Panc1 (cell line): ENCODE measurements around the gene ART1. TPM values are rescaled to one million over a fixed set of nuclear protein-coding genes. Genes with fewer than 3 reads are reported as not detected.

Experiments
- ATAC-seq: fragments of 200-7000 bp; cut with Tn5 transposase; 2 replicates; pipeline ENCODE4 v1.9.1; 2020; ENCODE audit warnings: mild to moderate bottlenecking, moderate library complexity
- BruUV-seq: library from RNA; stranded (reverse); fragments of 400-500 nt; replicated peaks from 2 replicates; lab custom pipeline; 2021; lab: Mats Ljungman, UMichigan
- CTCF ChIA-PET: fragments of 300-600 bp; sonication (Branson Sonifier 250); formaldehyde crosslinking; loops from one replicate; lab custom pipeline; 2022; ENCODE audit warnings: antibody characterized with exemption; lab: Charles Lee
- POLR2A ChIA-PET: fragments of 300-600 bp; sonication (Branson Sonifier 250); formaldehyde crosslinking; loops from one replicate; lab custom pipeline; 2022; ENCODE audit warnings: antibody characterized with exemption; lab: Charles Lee
- DNase-seq: peaks from one replicate; pipeline ENCODE4 v3.0.0-alpha.2; 2010; ENCODE audit warnings: low read depth, low spot score
- H3K27ac ChIP-seq: 2 replicates; pipeline ENCODE4 v1.5.1; 2011; ENCODE audit warnings: mild to moderate bottlenecking, low read length, inconsistent platforms
- H3K27me3 ChIP-seq: fragments of 200-500 bp; sonication (Bioruptor generic); 2 replicates; pipeline ENCODE4 v1.6.0; 2014; ENCODE audit warnings: low read length, inconsistent platforms; ENCODE audit not compliant: control insufficient read depth, insufficient read depth
- H3K36me3 ChIP-seq: fragments of 200-500 bp; sonication (Bioruptor generic); 2 replicates; pipeline ENCODE4 v1.5.1; 2014; ENCODE audit warnings: inconsistent platforms, mild to moderate bottlenecking, low read length, moderate library complexity; ENCODE audit not compliant: control insufficient read depth, insufficient read depth
- H3K4me1 ChIP-seq: 2 replicates; pipeline ENCODE4 v1.5.1; 2011; ENCODE audit warnings: inconsistent platforms, mild to moderate bottlenecking, low read length, moderate library complexity; ENCODE audit not compliant: control insufficient read depth, insufficient read depth
- H3K4me3 ChIP-seq, 2 experiments: 2 replicates each; pipeline ENCODE4 v1.5.1; 2011 to 2012; ENCODE audit warnings: low read depth in 2 of 2, low read length in 2 of 2, mild to moderate bottlenecking in 2 of 2, inconsistent platforms in 1 of 2, moderate library complexity in 1 of 2
- H3K9me3 ChIP-seq: fragments of 200-500 bp; sonication (Bioruptor generic); 2 replicates; pipeline ENCODE4 v1.5.1; 2014; ENCODE audit warnings: low read depth, mild to moderate bottlenecking, inconsistent platforms, low read length, moderate library complexity; ENCODE audit not compliant: control insufficient read depth, insufficient read depth
- POLR2AphosphoS5 ChIP-seq: IDR thresholded peaks from 2 replicates; pipeline ENCODE4 v1.6.1; 2012; ENCODE audit warnings: mild to moderate bottlenecking, low read depth, low read length, moderate library complexity
- SIN3A ChIP-seq: IDR thresholded peaks from 2 replicates; pipeline ENCODE4 v1.6.1; 2012; ENCODE audit warnings: low read depth, mild to moderate bottlenecking, low read length, moderate library complexity, borderline replicate concordance; ENCODE audit not compliant: insufficient read depth
- TCF7L2 ChIP-seq: IDR thresholded peaks from 2 replicates; pipeline ENCODE4 v1.6.1; 2011; ENCODE audit warnings: mild to moderate bottlenecking, low read depth, low read length, inconsistent platforms
- in situ Hi-C: cut with HindIII; loops from 2 replicates; pipeline ENCODE4 v1.10.0; 2016; ENCODE audit warnings: low sequenced_read_pairs, low pct_unique_long_range_greater_than_20kb
- intact Hi-C: fragments of 100-400 bp; cut with micrococcal nuclease; formaldehyde crosslinking; loops from one replicate; pipeline ENCODE4 v1.10.0; 2022; ENCODE audit not compliant: unreplicated experiment
- total RNA-seq: library from RNA; stranded (reverse); gene quantifications from one replicate; pipeline ENCODE4 v1.2.1, GENCODE V29; 2021; ENCODE audit not compliant: unreplicated experiment
- TF ChIP-seq, protein P1 (sequence below), 2 experiments: IDR thresholded peaks; 2 replicates each; pipeline ENCODE4 v1.6.1; 2011 to 2012; ENCODE audit warnings: low read depth in 2 of 2, control low read depth in 1 of 2, low read length in 1 of 2, mild to moderate bottlenecking in 1 of 2, moderate library complexity in 1 of 2; ENCODE audit not compliant: insufficient read depth in 1 of 2
- TF ChIP-seq, protein P2 (sequence below): fragments of 450-650 bp; IDR thresholded peaks from 2 replicates; pipeline ENCODE4 v1.5.1; 2017; ENCODE audit warnings: mild to moderate bottlenecking

ART1 gene
- total RNA-seq, 1 experiment from 2014 or later: not detected

GRCh38 chr11:3658252-3658651, 13.3 kb downstream of the ART1 start:
- peaks cover 15% of the 10 kb centered on the region for H3K27me3 ChIP-seq
- H3K9me3 ChIP-seq: no peaks in the 10 kb centered on the region
- no peak overlapping the region for H3K27ac ChIP-seq
- no peaks in the 10 kb centered on the region for H3K4me1 ChIP-seq
- no peak overlapping the region for H3K4me3 ChIP-seq
- ATAC-seq: peak; percentile 10; the same call in 1 of the 2 replicates
- no TSS peak for BruUV-seq
- intact Hi-C loops (no loop called here), in situ Hi-C loops (no loop called here)
- POLR2A ChIA-PET: interaction anchor here (0.7 kb wide), 2 partner anchors 144 to 416 kb away, joined by 7 to 16 read pairs; no protein-coding TSS in a partner anchor
- no peaks in the 10 kb centered on the region for H3K36me3 ChIP-seq
- DNase-seq: no peak
- TF ChIP-seq SIN3A (no peak), TCF7L2 (no peak), POLR2AphosphoS5 (no peak)
- TF ChIP-seq, protein P1, sequence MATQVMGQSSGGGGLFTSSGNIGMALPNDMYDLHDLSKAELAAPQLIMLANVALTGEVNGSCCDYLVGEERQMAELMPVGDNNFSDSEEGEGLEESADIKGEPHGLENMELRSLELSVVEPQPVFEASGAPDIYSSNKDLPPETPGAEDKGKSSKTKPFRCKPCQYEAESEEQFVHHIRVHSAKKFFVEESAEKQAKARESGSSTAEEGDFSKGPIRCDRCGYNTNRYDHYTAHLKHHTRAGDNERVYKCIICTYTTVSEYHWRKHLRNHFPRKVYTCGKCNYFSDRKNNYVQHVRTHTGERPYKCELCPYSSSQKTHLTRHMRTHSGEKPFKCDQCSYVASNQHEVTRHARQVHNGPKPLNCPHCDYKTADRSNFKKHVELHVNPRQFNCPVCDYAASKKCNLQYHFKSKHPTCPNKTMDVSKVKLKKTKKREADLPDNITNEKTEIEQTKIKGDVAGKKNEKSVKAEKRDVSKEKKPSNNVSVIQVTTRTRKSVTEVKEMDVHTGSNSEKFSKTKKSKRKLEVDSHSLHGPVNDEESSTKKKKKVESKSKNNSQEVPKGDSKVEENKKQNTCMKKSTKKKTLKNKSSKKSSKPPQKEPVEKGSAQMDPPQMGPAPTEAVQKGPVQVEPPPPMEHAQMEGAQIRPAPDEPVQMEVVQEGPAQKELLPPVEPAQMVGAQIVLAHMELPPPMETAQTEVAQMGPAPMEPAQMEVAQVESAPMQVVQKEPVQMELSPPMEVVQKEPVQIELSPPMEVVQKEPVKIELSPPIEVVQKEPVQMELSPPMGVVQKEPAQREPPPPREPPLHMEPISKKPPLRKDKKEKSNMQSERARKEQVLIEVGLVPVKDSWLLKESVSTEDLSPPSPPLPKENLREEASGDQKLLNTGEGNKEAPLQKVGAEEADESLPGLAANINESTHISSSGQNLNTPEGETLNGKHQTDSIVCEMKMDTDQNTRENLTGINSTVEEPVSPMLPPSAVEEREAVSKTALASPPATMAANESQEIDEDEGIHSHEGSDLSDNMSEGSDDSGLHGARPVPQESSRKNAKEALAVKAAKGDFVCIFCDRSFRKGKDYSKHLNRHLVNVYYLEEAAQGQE (IDR thresholded peaks at IDR 0.05; ENCODE audit: insufficient read depth in 1 of 2, low read depth in 2 of 2, low read length in 1 of 2): no peak
- TF ChIP-seq, protein P2, sequence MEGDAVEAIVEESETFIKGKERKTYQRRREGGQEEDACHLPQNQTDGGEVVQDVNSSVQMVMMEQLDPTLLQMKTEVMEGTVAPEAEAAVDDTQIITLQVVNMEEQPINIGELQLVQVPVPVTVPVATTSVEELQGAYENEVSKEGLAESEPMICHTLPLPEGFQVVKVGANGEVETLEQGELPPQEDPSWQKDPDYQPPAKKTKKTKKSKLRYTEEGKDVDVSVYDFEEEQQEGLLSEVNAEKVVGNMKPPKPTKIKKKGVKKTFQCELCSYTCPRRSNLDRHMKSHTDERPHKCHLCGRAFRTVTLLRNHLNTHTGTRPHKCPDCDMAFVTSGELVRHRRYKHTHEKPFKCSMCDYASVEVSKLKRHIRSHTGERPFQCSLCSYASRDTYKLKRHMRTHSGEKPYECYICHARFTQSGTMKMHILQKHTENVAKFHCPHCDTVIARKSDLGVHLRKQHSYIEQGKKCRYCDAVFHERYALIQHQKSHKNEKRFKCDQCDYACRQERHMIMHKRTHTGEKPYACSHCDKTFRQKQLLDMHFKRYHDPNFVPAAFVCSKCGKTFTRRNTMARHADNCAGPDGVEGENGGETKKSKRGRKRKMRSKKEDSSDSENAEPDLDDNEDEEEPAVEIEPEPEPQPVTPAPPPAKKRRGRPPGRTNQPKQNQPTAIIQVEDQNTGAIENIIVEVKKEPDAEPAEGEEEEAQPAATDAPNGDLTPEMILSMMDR: no peak
- CTCF ChIA-PET: interaction anchor here (0.6 kb wide), 1 partner anchor 44 kb away, joined by 5 read pairs; no protein-coding TSS in a partner anchor

GRCh38 chr11:3659595-3660515, 14.9 kb downstream of the ART1 start:
- BruUV-seq: no TSS peak
- intact Hi-C loops: no loop called here
- no peaks in the 10 kb centered on the region for H3K4me1 ChIP-seq

More at GRCh38 chr11:3659595-3660515, 14.9 kb downstream of the ART1 start:
- ChIA-PET POLR2A (no interaction called here), CTCF (no interaction called here)
- no peak for DNase-seq
- H3K27ac ChIP-seq: no peak overlapping the region
- H3K4me3 ChIP-seq: no peak overlapping the region
- no peak for ATAC-seq
- no peaks in the 10 kb centered on the region for H3K36me3 ChIP-seq
- H3K9me3 ChIP-seq: no peaks in the 10 kb centered on the region
- TF ChIP-seq, protein P2: no peak
- TF ChIP-seq TCF7L2 (no peak), SIN3A (no peak), POLR2AphosphoS5 (no peak)
- TF ChIP-seq, protein P1 (IDR thresholded peaks at IDR 0.05; ENCODE audit: insufficient read depth in 1 of 2, low read depth in 2 of 2, low read length in 1 of 2): no peak
- in situ Hi-C loops: no loop called here
- peaks cover 13% of the 10 kb centered on the region for H3K27me3 ChIP-seq
